Endodermal cell (in vitro differentiated cells): ENCODE data around the gene NDUFB1. TPM values are rescaled to one million over a fixed set of nuclear protein-coding genes. Genes with fewer than 3 reads are reported as not detected.
A peak's percentile ranks its signal among the peaks of the same experiment; 100 is the strongest.

Experiments
- DNase-seq: peaks from one replicate; pipeline ENCODE4 v3.0.0-alpha.2; 2017
- H3K27ac ChIP-seq: 2 replicates; pipeline ENCODE4 v1.5.1; 2013; ENCODE audit warnings: mild to moderate bottlenecking, low read depth, low read length, moderate library complexity
- H3K27me3 ChIP-seq: 2 replicates; pipeline ENCODE4 v1.6.1; 2013; ENCODE audit warnings: mild to moderate bottlenecking, low read length, moderate library complexity; ENCODE audit not compliant: insufficient read depth, control insufficient read depth, poor library complexity, severe bottlenecking
- H3K36me3 ChIP-seq: 2 replicates; pipeline ENCODE4 v1.7.0; 2013; ENCODE audit warnings: mild to moderate bottlenecking, low read length, moderate library complexity; ENCODE audit not compliant: control insufficient read depth, insufficient read depth
- H3K4me1 ChIP-seq: one replicate; pipeline ENCODE4 v1.7.0; 2013; ENCODE audit warnings: low read length; ENCODE audit not compliant: control insufficient read depth, insufficient read depth
- H3K4me3 ChIP-seq: 2 replicates; pipeline ENCODE4 v1.5.1; 2013; ENCODE audit warnings: mild to moderate bottlenecking, low read length, moderate library complexity
- H3K9ac ChIP-seq: 2 replicates; pipeline ENCODE4 v1.6.1; 2013; ENCODE audit warnings: mild to moderate bottlenecking, low read length, moderate library complexity; ENCODE audit not compliant: poor library complexity, severe bottlenecking; ENCODE audit errors: extremely low read depth
- H3K9me3 ChIP-seq: 2 replicates; pipeline ENCODE4 v1.6.1; 2013; ENCODE audit warnings: mild to moderate bottlenecking, low read length, moderate library complexity; ENCODE audit not compliant: control insufficient read depth
- H3K27ac Mint-ChIP-seq: 2 replicates; pipeline ENCODE4 v1.8.0; 2020; ENCODE audit warnings: mixed read lengths
- H3K27me3 Mint-ChIP-seq: 2 replicates; pipeline ENCODE4 v1.8.0; 2021; ENCODE audit warnings: mild to moderate bottlenecking, mixed read lengths; ENCODE audit not compliant: insufficient read depth
- H3K36me3 Mint-ChIP-seq: 2 replicates; pipeline ENCODE4 v1.8.0; 2020; ENCODE audit warnings: low read depth, mixed read lengths
- H3K4me1 Mint-ChIP-seq: 2 replicates; pipeline ENCODE4 v1.8.0; 2020; ENCODE audit warnings: mixed read lengths
- H3K4me3 Mint-ChIP-seq: 2 replicates; pipeline ENCODE4 v1.8.0; 2020; ENCODE audit warnings: mild to moderate bottlenecking, moderate library complexity, mixed read lengths
- H3K9me3 Mint-ChIP-seq: 2 replicates; pipeline ENCODE4 v1.8.0; 2020; ENCODE audit warnings: mild to moderate bottlenecking, mixed read lengths
- CTCF ChIP-seq: fragments of 200-600 bp; sonication (generic); conservative IDR thresholded peaks from 2 replicates; pipeline ENCODE4 v1.5.0; 2021; ENCODE audit warnings: antibody characterized with exemption, mild to moderate bottlenecking
- WGBS, 2 experiments: methylation state at CpG; one replicate each; pipeline versions ENCODE4 v1.1.5 to v1.1.7; 2013; ENCODE audit warnings: missing lambda C conversion rate in 2 of 2, mixed read lengths in 1 of 2; ENCODE audit not compliant: insufficient coverage in 1 of 2, insufficient read length in 1 of 2; 5-methylcytosine and 5-hydroxymethylcytosine counted together
- long read RNA-seq, 4 experiments: library from polyadenylated mRNA in 2 of 4; library from RNA in 1 of 4; library from capped mRNA in 1 of 4; stranded (forward) in 3 of 4; unstranded in 1 of 4; transcript quantifications; one replicate each; pipeline ENCODE4 v2.0.0, GENCODE V29; 2020 to 2021; ENCODE audit warnings: inconsistent platforms in 1 of 4
- polyA plus RNA-seq, 2 experiments: library from polyadenylated mRNA; stranded (reverse); fragments of 50-300 nt; gene quantifications; one replicate each; pipeline ENCODE4 v1.2.3, GENCODE V29; 2013
- total RNA-seq, 2 donors: library from RNA; stranded (reverse); fragmentation: NEBNext Ultra II Directional in 1 of 2; extraction: Animal tissue kit (Norgen Biotek cat#: 25700) in 1 of 2; gene quantifications; 2 replicates in 1 of 2; 3 replicates in 1 of 2; pipeline ENCODE4 v1.2.1, GENCODE V29; 2021

NDUFB1 gene
- total RNA-seq = 100 to 1,000 TPM; 122 to 155 TPM
- 169 TPM for polyA plus RNA-seq (2013, experiment 1 of 2)
- polyA plus RNA-seq (2013, experiment 2 of 2) = 156 TPM
- long read RNA-seq, experiment 1, transcript NDUFB1-201 (3 exons, 528 nt) = major isoform, 74 of 85 reads
- long read RNA-seq, experiment 1, transcript NDUFB1-203 (2 exons, 1,333 nt) = minor isoform, 5 of 85 reads
- long read RNA-seq, experiment 1, partial matches to known transcripts = 0 of 85 reads
- long read RNA-seq, experiment 1, other reads (novel, unspliced or antisense) = 6 of 85 reads
- long read RNA-seq, experiment 2, transcript NDUFB1-201 (3 exons, 528 nt) = major isoform, 45 of 51 reads
- long read RNA-seq, experiment 2, partial matches to known transcripts = 0 of 51 reads
- long read RNA-seq, experiment 2, other reads (novel, unspliced or antisense) = 2 of 51 reads
- long read RNA-seq, experiment 3, transcript NDUFB1-201 (3 exons, 528 nt) = major isoform, 38 of 39 reads
- long read RNA-seq, experiment 3, partial matches to known transcripts = 0 of 39 reads
- long read RNA-seq, experiment 3, other reads (novel, unspliced or antisense) = 0 of 39 reads
- long read RNA-seq, experiment 4, partial matches to known transcripts = 0 of 2 reads
- long read RNA-seq, experiment 4, other reads (novel, unspliced or antisense) = 0 of 2 reads

GRCh38 chr14:92121670-92122350 lies at the start of gene NDUFB1, which contains the start of gene CPSF2:
Gene NDUFB1 (minus strand): TSS chr14:92121706. CDS start chr14:92117637, 4,069 bp downstream.
Gene CPSF2 (plus strand): TSS chr14:92121969. CDS start chr14:92130985, 9,016 bp downstream.
- H3K4me3 ChIP-seq = peak within 1 kb of the TSS; percentile 96
- H3K9me3 ChIP-seq = no peaks in the 10 kb centered on the region
- Mint-ChIP-seq H3K4me1 (peaks cover 18% of the 10 kb centered on the region), H3K9me3 (no peaks in the 10 kb centered on the region), H3K27me3 (no peaks in the 10 kb centered on the region), H3K36me3 (peaks cover 48% of the 10 kb centered on the region), H3K4me3 (peak within 1 kb of the TSS; percentile 84), H3K27ac (peak within 1 kb of the TSS; percentile 100)
- DNase-seq = peak; percentile 92
- H3K4me1 ChIP-seq = peaks cover 8% of the 10 kb centered on the region
- TF ChIP-seq CTCF = no peak
- H3K27ac ChIP-seq = peak within 1 kb of the TSS; percentile 99
- peak within 1 kb of the TSS; percentile 99 for H3K9ac ChIP-seq
- peaks cover 33% of the 10 kb centered on the region for H3K36me3 ChIP-seq
- 0% methylated on average over 19 to 55 of the region's 55 CpGs for WGBS, 2 experiments
- H3K27me3 ChIP-seq = no peaks in the 10 kb centered on the region

- no peaks in the 10 kb centered on the region for H3K27me3 ChIP-seq
- peaks cover 34% of the 10 kb centered on the region for H3K9me3 ChIP-seq
- no peak overlapping the region for H3K9ac ChIP-seq
- peaks cover 31% of the 10 kb centered on the region for H3K9me3 Mint-ChIP-seq
- no peaks in the 10 kb centered on the region for H3K4me1 ChIP-seq
- H3K27me3 Mint-ChIP-seq = no peaks in the 10 kb centered on the region
- WGBS, 2 experiments = 100% methylated on average over 2 of the region's 2 CpGs
- no peak for DNase-seq
- no peak overlapping the region for H3K4me3 ChIP-seq
- no peaks in the 10 kb centered on the region for H3K4me1 Mint-ChIP-seq
- H3K27ac ChIP-seq = no peak overlapping the region
- peaks cover 70% of the 10 kb centered on the region for H3K36me3 ChIP-seq
- H3K36me3 Mint-ChIP-seq = peaks cover 72% of the 10 kb centered on the region
- no peak overlapping the region for H3K27ac Mint-ChIP-seq
- H3K4me3 Mint-ChIP-seq = no peak overlapping the region
- TF ChIP-seq CTCF = no peak
These were observed 43.5 kb upstream of the NDUFB1 start for GRCh38 chr14:92164958-92165357.

GRCh38 chr14:92161521-92161920 lies 40.0 kb upstream of the NDUFB1 start:
- H3K36me3 ChIP-seq = peaks cover 94% of the 10 kb centered on the region
- whole genome bisulfite sequencing, 2 experiments = 87% methylated on average over 2 of the region's 3 CpGs; no CpG with 5 or more reads in 1 of the 2 experiments
- DNase-seq = no peak
- no peak overlapping the region for H3K4me3 ChIP-seq
- H3K27me3 ChIP-seq = no peaks in the 10 kb centered on the region
- Mint-ChIP-seq H3K4me3 (no peak overlapping the region), H3K27me3 (no peaks in the 10 kb centered on the region), H3K4me1 (no peaks in the 10 kb centered on the region), H3K36me3 (peaks cover 86% of the 10 kb centered on the region), H3K27ac (no peak overlapping the region), H3K9me3 (peaks cover 26% of the 10 kb centered on the region)
- H3K4me1 ChIP-seq = no peaks in the 10 kb centered on the region
- TF ChIP-seq CTCF = no peak
- no peak overlapping the region for H3K27ac ChIP-seq
- H3K9ac ChIP-seq = no peak overlapping the region
- peaks cover 31% of the 10 kb centered on the region for H3K9me3 ChIP-seq
